IMR-90 (cell line): ENCODE results near the gene NLGN1. TPM values are rescaled to one million over a fixed set of nuclear protein-coding genes. Genes with fewer than 3 reads are reported as not detected.

Experiments used
- ATAC-seq: fragments of 200-7000 bp; cut with Tn5 transposase; 2 replicates; pipeline ENCODE4 v1.9.1; 2020; ENCODE audit warnings: low read depth, mild to moderate bottlenecking, moderate library complexity
- BruUV-seq: library from RNA; stranded (reverse); fragments of 400-500 nt; replicated peaks from 2 replicates; lab custom pipeline; 2021; lab: Mats Ljungman, UMichigan
- CTCF ChIA-PET: fragments of 300-600 bp; formaldehyde crosslinking; extraction: SDS; loops from one replicate; lab custom pipeline; 2021; ENCODE audit warnings: antibody characterized with exemption; lab: Yijun Ruan, JAX
- POLR2A ChIA-PET: fragments of 300-600 bp; sonication (Branson Sonifier 250); formaldehyde crosslinking; loops from one replicate; lab custom pipeline; 2022; ENCODE audit warnings: antibody characterized with exemption; ENCODE audit not compliant: unreplicated experiment; lab: Charles Lee
- DNase-seq: peaks from one replicate; pipeline ENCODE4 v3.0.0; 2013
- H2AFZ ChIP-seq: replicated peaks from 2 replicates; pipeline ENCODE3; 2013; ENCODE audit warnings: low read length, mild to moderate bottlenecking; ENCODE audit not compliant: poor library complexity
- H2AK5ac ChIP-seq: 2 replicates; pipeline ENCODE4 v1.6.1; 2013; ENCODE audit warnings: low read depth, low read length, inconsistent platforms
- H2AK9ac ChIP-seq: replicated peaks from 2 replicates; pipeline ENCODE3; 2013; ENCODE audit warnings: mild to moderate bottlenecking, low read depth, low read length, moderate library complexity; ENCODE audit not compliant: poor library complexity
- H2BK120ac ChIP-seq: 2 replicates; pipeline ENCODE4 v1.6.1; 2013; ENCODE audit warnings: low read depth, low read length, inconsistent platforms
- H2BK15ac ChIP-seq: 3 replicates; pipeline ENCODE4 v1.6.1; 2013; ENCODE audit warnings: low read depth, low read length, inconsistent platforms
- H2BK20ac ChIP-seq: 2 replicates; pipeline ENCODE4 v1.6.1; 2013; ENCODE audit warnings: low read depth, mild to moderate bottlenecking, inconsistent platforms, low read length, moderate library complexity
- H2BK5ac ChIP-seq: 2 replicates; pipeline ENCODE4 v1.6.1; 2013; ENCODE audit warnings: mild to moderate bottlenecking, low read depth, low read length, inconsistent platforms; ENCODE audit not compliant: poor library complexity, severe bottlenecking
- H3K14ac ChIP-seq: replicated peaks from 2 replicates; pipeline ENCODE4 v1.6.1; 2013; ENCODE audit warnings: low read depth, low read length, inconsistent platforms
- H3K18ac ChIP-seq: 2 replicates; pipeline ENCODE4 v1.6.1; 2013; ENCODE audit warnings: low read depth, low read length, control low read depth
- H3K23ac ChIP-seq: 2 replicates; pipeline ENCODE4 v1.6.1; 2013; ENCODE audit warnings: low read depth, low read length, inconsistent platforms
- H3K27ac ChIP-seq: 2 replicates; pipeline ENCODE4 v1.5.1; 2013; ENCODE audit warnings: mild to moderate bottlenecking, control low read depth, low read length; ENCODE audit not compliant: insufficient read depth
- H3K27me3 ChIP-seq: 2 replicates; pipeline ENCODE4 v1.6.1; 2013; ENCODE audit warnings: low read length; ENCODE audit not compliant: control insufficient read depth, insufficient read depth
- H3K36me3 ChIP-seq: 2 replicates; pipeline ENCODE4 v1.6.1; 2013; ENCODE audit warnings: low read length, mixed read lengths; ENCODE audit not compliant: control insufficient read depth, insufficient read depth
- H3K4ac ChIP-seq: 2 replicates; pipeline ENCODE4 v1.6.1; 2013; ENCODE audit warnings: low read depth, low read length, inconsistent platforms
- H3K4me1 ChIP-seq: 2 replicates; pipeline ENCODE4 v1.6.1; 2013; ENCODE audit warnings: low read length, mixed read lengths; ENCODE audit not compliant: control insufficient read depth, insufficient read depth
- H3K4me2 ChIP-seq: 2 replicates; pipeline ENCODE4 v1.6.1; 2013; ENCODE audit warnings: low read depth, mild to moderate bottlenecking, control low read depth, low read length, moderate library complexity
- H3K4me3 ChIP-seq: 2 replicates; pipeline ENCODE4 v1.5.1; 2013; ENCODE audit warnings: low read depth, mild to moderate bottlenecking, control low read depth, low read length, moderate library complexity; ENCODE audit not compliant: insufficient read depth
- H3K56ac ChIP-seq: 2 replicates; pipeline ENCODE4 v1.6.1; 2013; ENCODE audit warnings: low read length, inconsistent platforms; ENCODE audit not compliant: insufficient read depth; ENCODE audit errors: extremely low read depth
- H3K79me1 ChIP-seq, 2 experiments: 2 replicates each; pipeline ENCODE4 v1.6.1; 2013; ENCODE audit warnings: low read length in 2 of 2, inconsistent platforms in 1 of 2, low read depth in 1 of 2
- H3K9ac ChIP-seq: 2 replicates; pipeline ENCODE4 v1.6.1; 2013; ENCODE audit warnings: low read depth, low read length, control low read depth
- H3K9me1 ChIP-seq: 2 replicates; pipeline ENCODE4 v1.6.1; 2013; ENCODE audit warnings: low read length, inconsistent platforms; ENCODE audit not compliant: insufficient read depth
- H3K9me3 ChIP-seq: 2 replicates; pipeline ENCODE4 v1.6.1; 2013; ENCODE audit warnings: low read length; ENCODE audit not compliant: control insufficient read depth, insufficient read depth
- H4K20me1 ChIP-seq: 2 replicates; pipeline ENCODE4 v1.6.1; 2013; ENCODE audit warnings: low read length, inconsistent platforms; ENCODE audit not compliant: insufficient read depth
- H4K5ac ChIP-seq: 2 replicates; pipeline ENCODE4 v1.6.1; 2013; ENCODE audit warnings: mild to moderate bottlenecking, low read depth, low read length, control low read depth
- H4K8ac ChIP-seq, 2 experiments: 2 replicates each; pipeline ENCODE4 v1.6.1; 2013; ENCODE audit warnings: low read depth in 2 of 2, low read length in 2 of 2, control low read depth in 1 of 2, inconsistent platforms in 1 of 2
- H4K91ac ChIP-seq: 2 replicates; pipeline ENCODE4 v1.6.1; 2013; ENCODE audit warnings: low read depth, low read length, inconsistent platforms; ENCODE audit not compliant: insufficient read depth
- BHLHE40 ChIP-seq: fragments of 150-350 bp; IDR thresholded peaks from 2 replicates; pipeline ENCODE4 v1.6.1; 2016; ENCODE audit warnings: mild to moderate bottlenecking, low read depth, low read length
- CHD1 ChIP-seq: IDR thresholded peaks from 2 replicates; pipeline ENCODE4 v1.6.1; 2012; ENCODE audit warnings: low read depth, low read length, improper control_type of control experiment
- MXI1 ChIP-seq: IDR thresholded peaks from 2 replicates; pipeline ENCODE4 v1.6.1; 2012; ENCODE audit warnings: low read depth, mild to moderate bottlenecking, low read length, moderate library complexity, borderline replicate concordance
- NFE2L2 ChIP-seq: fragments of 150-350 bp; IDR thresholded peaks from 2 replicates; pipeline ENCODE4 v1.6.1; 2016; ENCODE audit warnings: low read depth, mild to moderate bottlenecking, low read length
- USF2 ChIP-seq: fragments of 150-350 bp; IDR thresholded peaks from 2 replicates; pipeline ENCODE4 v1.6.1; 2017; ENCODE audit warnings: mild to moderate bottlenecking, antibody characterized with exemption, low read length, low read depth
- dilution Hi-C: fragments of 300-500 bp; cut with HindIII; formaldehyde crosslinking; loops from one replicate; pipeline ENCODE4 v1.14.3; 2018; ENCODE audit warnings: low sequenced_read_pairs; ENCODE audit not compliant: unreplicated experiment
- in situ Hi-C: fragments of 300-500 bp; cut with MboI; formaldehyde crosslinking; loops from 3 replicates; pipeline ENCODE4 v1.14.3; 2019; ENCODE audit warnings: low sequenced_read_pairs, inconsistent platforms, mixed read lengths
- intact Hi-C: fragments of 100-400 bp; cut with micrococcal nuclease; formaldehyde crosslinking; loops from 2 replicates; pipeline ENCODE4 v1.10.0; 2022
- polyA plus RNA-seq, 3 experiments: library from polyadenylated mRNA; depleted of rRNA; stranded (reverse); fragments of >200 nt; gene quantifications; 2 replicates each; pipeline ENCODE4 v1.2.3, GENCODE V29; 2012; ENCODE audit warnings: low replicate concordance in 1 of 3
- total RNA-seq: library from RNA; depleted of rRNA; stranded (reverse); fragments of >200 nt; gene quantifications from 2 replicates; pipeline ENCODE4 v1.2.3, GENCODE V29; 2012

Gene NLGN1
- total and polyA plus RNA-seq, 2 of the 4 experiments (the other 2 are of a cell fraction): 1.8 to 12.5 TPM

- H2AK5ac ChIP-seq: no peak overlapping the region
- no peak for DNase-seq
- no peak overlapping the region for H2BK120ac ChIP-seq
- H3K9me1 ChIP-seq: no peaks in the 10 kb centered on the region
- no peak overlapping the region for H2AK9ac ChIP-seq
- H4K8ac ChIP-seq: no peak overlapping the region
- H2BK5ac ChIP-seq: no peak overlapping the region
- no peak overlapping the region for H4K91ac ChIP-seq
- H3K36me3 ChIP-seq: no peaks in the 10 kb centered on the region
- no peak overlapping the region for H3K18ac ChIP-seq
- H3K4me1 ChIP-seq: no peaks in the 10 kb centered on the region
- no peak overlapping the region for H4K5ac ChIP-seq
- no peak overlapping the region for H3K27ac ChIP-seq
- H3K4me3 ChIP-seq: no peak overlapping the region
- no peaks in the 10 kb centered on the region for H4K20me1 ChIP-seq
- H2BK15ac ChIP-seq: no peak overlapping the region
- H3K4ac ChIP-seq: no peak overlapping the region
- in situ Hi-C loops: no loop called here
- TF ChIP-seq CHD1 (no peak), USF2 (no peak), NFE2L2 (no peak), BHLHE40 (no peak), MXI1 (no peak)
- no peak overlapping the region for H3K14ac ChIP-seq
- no peak overlapping the region for H2BK20ac ChIP-seq
- H2AFZ ChIP-seq: no peak overlapping the region
- no peak overlapping the region for H3K56ac ChIP-seq
- H3K9me3 ChIP-seq: no peaks in the 10 kb centered on the region
- dilution Hi-C loops: no loop called here
- no peak overlapping the region for H3K4me2 ChIP-seq
- no peak overlapping the region for H3K23ac ChIP-seq
- POLR2A ChIA-PET: no interaction called here
- no TSS peak for BruUV-seq
- H3K27me3 ChIP-seq: no peaks in the 10 kb centered on the region
- ATAC-seq: no peak
- H3K79me1 ChIP-seq: no peaks in the 10 kb centered on the region
- CTCF ChIA-PET: no interaction called here
- no peak overlapping the region for H3K9ac ChIP-seq
- intact Hi-C loops: no loop called here
Observed at GRCh38 chr3:173774294-173774693, 376.8 kb downstream of the NLGN1 start.
